Epithelial cell of proximal tubule (primary cell): Measurements from ENCODE around the gene ARHGEF11. TPM values are rescaled to one million over a fixed set of nuclear protein-coding genes. Genes with fewer than 3 reads are reported as not detected.
"Not testable (repeated sequence)": the region's sequence is repeated elsewhere in the genome, so short reads cannot be mapped to it uniquely, and the experiment has no call there.

Experiments
- DNase-seq: peaks from one replicate; pipeline ENCODE4 v3.0.0-alpha.2; 2011; ENCODE audit warnings: low read depth
- H3K4me3 ChIP-seq: 2 replicates; pipeline ENCODE4 v1.5.1; 2011; ENCODE audit warnings: low read depth, mild to moderate bottlenecking, low read length
- total RNA-seq: library from RNA; depleted of rRNA; stranded (reverse); fragments of >200 nt; gene quantifications from 2 replicates; pipeline ENCODE4 v1.2.3, GENCODE V29; 2015
- TF ChIP-seq, protein P1 (sequence below): conservative IDR thresholded peaks from 2 replicates; pipeline ENCODE4 v1.5.1; 2012; ENCODE audit warnings: low read depth, mild to moderate bottlenecking, low read length

The ARHGEF11 gene
- total RNA-seq, 1 donor from 2014 or later = 19.3 TPM

GRCh38 chr1:156930483-156930882, 115.1 kb downstream of the ARHGEF11 start:
- DNase-seq = no peak
- H3K4me3 ChIP-seq = no peak overlapping the region
- TF ChIP-seq, protein P1, sequence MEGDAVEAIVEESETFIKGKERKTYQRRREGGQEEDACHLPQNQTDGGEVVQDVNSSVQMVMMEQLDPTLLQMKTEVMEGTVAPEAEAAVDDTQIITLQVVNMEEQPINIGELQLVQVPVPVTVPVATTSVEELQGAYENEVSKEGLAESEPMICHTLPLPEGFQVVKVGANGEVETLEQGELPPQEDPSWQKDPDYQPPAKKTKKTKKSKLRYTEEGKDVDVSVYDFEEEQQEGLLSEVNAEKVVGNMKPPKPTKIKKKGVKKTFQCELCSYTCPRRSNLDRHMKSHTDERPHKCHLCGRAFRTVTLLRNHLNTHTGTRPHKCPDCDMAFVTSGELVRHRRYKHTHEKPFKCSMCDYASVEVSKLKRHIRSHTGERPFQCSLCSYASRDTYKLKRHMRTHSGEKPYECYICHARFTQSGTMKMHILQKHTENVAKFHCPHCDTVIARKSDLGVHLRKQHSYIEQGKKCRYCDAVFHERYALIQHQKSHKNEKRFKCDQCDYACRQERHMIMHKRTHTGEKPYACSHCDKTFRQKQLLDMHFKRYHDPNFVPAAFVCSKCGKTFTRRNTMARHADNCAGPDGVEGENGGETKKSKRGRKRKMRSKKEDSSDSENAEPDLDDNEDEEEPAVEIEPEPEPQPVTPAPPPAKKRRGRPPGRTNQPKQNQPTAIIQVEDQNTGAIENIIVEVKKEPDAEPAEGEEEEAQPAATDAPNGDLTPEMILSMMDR = no peak

- no peak overlapping the region for H3K4me3 ChIP-seq
- TF ChIP-seq, protein P1 = no peak
- no peak for DNase-seq
Observed at GRCh38 chr1:156929596-156930238, 115.8 kb downstream of the ARHGEF11 start.

DNA sequence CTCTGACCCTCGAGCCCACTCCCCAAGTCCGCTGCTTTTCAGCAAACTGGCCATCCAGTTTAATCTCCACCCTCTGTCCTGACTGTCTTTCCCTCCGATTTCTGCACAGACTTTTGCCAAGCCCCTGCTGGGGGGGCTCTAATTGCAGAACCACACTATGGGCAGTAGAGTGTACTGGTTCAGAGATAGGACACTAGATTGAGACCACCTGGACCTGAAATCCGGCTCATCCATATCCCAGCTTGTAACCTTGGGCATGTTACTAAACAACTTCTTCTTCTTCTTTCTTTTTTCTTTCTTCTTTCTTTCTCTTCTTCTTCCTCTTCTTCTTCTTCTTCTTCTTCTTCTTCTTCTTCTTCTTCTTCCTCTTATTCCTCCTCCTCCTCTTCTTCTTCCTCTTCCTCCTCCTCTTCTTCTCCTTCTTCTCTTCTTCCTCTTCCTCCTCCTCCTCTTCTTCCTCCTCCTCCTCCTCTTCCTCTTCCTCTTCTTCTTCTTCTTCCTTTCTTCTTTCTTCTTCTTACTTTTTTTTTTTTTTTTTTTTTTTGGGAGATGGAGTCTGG, 117.4 kb downstream of the ARHGEF11 start:
- no peak for DNase-seq
- H3K4me3 ChIP-seq = no peak overlapping the region
- TF ChIP-seq, protein P1 = peak; percentile 7

GRCh38 chr1:156927215-156928042, 118.1 kb downstream of the ARHGEF11 start:
- no peak for DNase-seq
- TF ChIP-seq, protein P1 = peak; percentile 68
- peak overlapping the region; percentile 47 for H3K4me3 ChIP-seq

GRCh38 chr1:156926695-156927094, 118.8 kb downstream of the ARHGEF11 start:
- not testable (repeated sequence) for H3K4me3 ChIP-seq, DNase-seq

DNA sequence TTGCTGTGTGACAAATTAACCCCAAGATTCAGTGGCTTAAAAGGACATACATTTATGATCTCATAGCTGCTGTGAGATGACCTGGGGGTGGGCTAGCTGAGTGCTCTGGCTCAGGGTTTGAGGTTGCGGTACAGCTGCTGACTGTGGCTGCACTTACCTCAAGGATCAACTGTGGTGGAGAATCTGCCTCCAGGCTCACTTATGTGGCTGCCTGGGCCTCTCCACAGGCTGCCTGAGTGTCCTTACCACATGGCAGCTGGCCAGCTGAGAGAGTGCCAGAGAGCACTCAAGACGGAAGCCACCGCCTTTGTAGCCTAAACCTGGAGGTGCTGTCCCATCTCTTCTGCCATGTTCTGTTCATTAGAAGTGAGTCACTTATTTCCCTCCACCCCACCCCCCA, 119.4 kb downstream of the ARHGEF11 start:
- no peak for DNase-seq
- no peak overlapping the region for H3K4me3 ChIP-seq

More for the DNA sequence above, 119.4 kb downstream of the ARHGEF11 start:
- TF ChIP-seq, protein P1 = no peak
